Caco-2 (cell line): Measurements from ENCODE around the gene TTC28. TPM values are rescaled to one million over a fixed set of nuclear protein-coding genes. Genes with fewer than 3 reads are reported as not detected.

Source experiments
- BruUV-seq: library from RNA; stranded (reverse); fragments of 400-500 nt; replicated peaks from 2 replicates; lab custom pipeline; 2021; lab: Mats Ljungman, UMichigan
- CTCF ChIA-PET: fragments of 300-600 bp; sonication (Branson Sonifier 250); formaldehyde crosslinking; loops from one replicate; lab custom pipeline; 2022; ENCODE audit warnings: antibody characterized with exemption; lab: Charles Lee
- POLR2A ChIA-PET: fragments of 300-600 bp; sonication (Branson Sonifier 250); formaldehyde crosslinking; loops from one replicate; lab custom pipeline; 2022; ENCODE audit warnings: antibody characterized with exemption; lab: Charles Lee
- DNase-seq, 2 experiments: peaks; one replicate each; pipeline versions ENCODE4 v3.0.0 to v3.0.0-alpha.2; 2020 to 2022
- H3K27me3 ChIP-seq: replicated peaks from 2 replicates; pipeline ENCODE4 v1.6.0; 2011; ENCODE audit warnings: low read length; ENCODE audit not compliant: control insufficient read depth, insufficient read depth
- H3K36me3 ChIP-seq: 2 replicates; pipeline ENCODE4 v1.5.1; 2011; ENCODE audit warnings: low read length; ENCODE audit not compliant: control insufficient read depth, insufficient read depth
- H3K4me1 ChIP-seq: fragments of 250-450 bp; sonication (Bioruptor Pico); 2 replicates; pipeline ENCODE4 v1.5.1; 2020; ENCODE audit warnings: mild to moderate bottlenecking
- H3K4me3 ChIP-seq: 2 replicates; pipeline ENCODE4 v1.5.1; 2011; ENCODE audit warnings: low read depth, mild to moderate bottlenecking, control low read depth, low read length
- H3K9me3 ChIP-seq: fragments of 250-450 bp; sonication (Bioruptor Pico); 2 replicates; pipeline ENCODE4 v1.5.1; 2020; ENCODE audit warnings: mild to moderate bottlenecking, moderate library complexity
- H3K27ac Mint-ChIP-seq: one replicate; pipeline ENCODE4 v1.8.0; 2022; ENCODE audit warnings: mixed read lengths; ENCODE audit not compliant: unreplicated experiment
- H3K27me3 Mint-ChIP-seq: one replicate; pipeline ENCODE4 v1.8.0; 2022; ENCODE audit warnings: mixed read lengths; ENCODE audit not compliant: insufficient read depth, unreplicated experiment
- H3K36me3 Mint-ChIP-seq: one replicate; pipeline ENCODE4 v1.8.0; 2022; ENCODE audit warnings: mild to moderate bottlenecking, mixed read lengths; ENCODE audit not compliant: insufficient read depth, unreplicated experiment
- H3K4me1 Mint-ChIP-seq: one replicate; pipeline ENCODE4 v1.8.0; 2022; ENCODE audit warnings: low read depth, mixed read lengths; ENCODE audit not compliant: unreplicated experiment
- H3K4me3 Mint-ChIP-seq: one replicate; pipeline ENCODE4 v1.8.0; 2022; ENCODE audit warnings: mild to moderate bottlenecking, moderate library complexity, mixed read lengths; ENCODE audit not compliant: unreplicated experiment
- H3K9me3 Mint-ChIP-seq: one replicate; pipeline ENCODE4 v1.8.0; 2022; ENCODE audit warnings: mixed read lengths; ENCODE audit not compliant: unreplicated experiment
- CTCF ChIP-seq, 2 experiments: fragments of 200-600 bp in 1 of 2; IDR thresholded peaks; 1 replicate in 1 of 2; 2 replicates in 1 of 2; pipeline versions ENCODE4 v1.5.1 to v1.8.0; 2011 to 2022; ENCODE audit warnings: antibody characterized with exemption in 1 of 2, control low read depth in 1 of 2, inconsistent platforms in 1 of 2, low read depth in 1 of 2, low read length in 1 of 2, mild to moderate bottlenecking in 1 of 2, moderate library complexity in 1 of 2; ENCODE audit not compliant: insufficient read depth in 1 of 2, severe bottlenecking in 1 of 2, unreplicated experiment in 1 of 2
- intact Hi-C: fragments of 100-400 bp; cut with micrococcal nuclease; formaldehyde crosslinking; loops from one replicate; pipeline ENCODE4 v1.10.0; 2022; ENCODE audit not compliant: unreplicated experiment
- total RNA-seq: library from RNA; stranded (reverse); gene quantifications from 2 replicates; pipeline ENCODE4 v1.2.3, GENCODE V29; 2022

The TTC28 gene
- total RNA-seq, 1 experiment from 2014 or later, result 12.0 TPM

- TF ChIP-seq CTCF (IDR thresholded peaks at IDR 0.05; ENCODE audit: insufficient read depth in 1 of 2, low read depth in 1 of 2, low read length in 1 of 2, severe bottlenecking in 1 of 2, unreplicated experiment in 1 of 2), result no peak
- ChIA-PET POLR2A (no interaction called here), CTCF (no interaction called here)
- DNase-seq, result no peak
- H3K4me1 Mint-ChIP-seq, result no peaks in the 10 kb centered on the region
- Histone ChIP-seq H3K36me3 (no peaks in the 10 kb centered on the region), H3K4me3 (no peak overlapping the region), H3K4me1 (no peaks in the 10 kb centered on the region), H3K27me3 (no peaks in the 10 kb centered on the region), H3K9me3 (no peaks in the 10 kb centered on the region)
- H3K27me3 Mint-ChIP-seq, result no peaks in the 10 kb centered on the region
- no TSS peak for BruUV-seq
- no peak overlapping the region for H3K27ac Mint-ChIP-seq
- H3K4me3 Mint-ChIP-seq, result no peak overlapping the region
- no peaks in the 10 kb centered on the region for H3K9me3 Mint-ChIP-seq
- H3K36me3 Mint-ChIP-seq, result no peaks in the 10 kb centered on the region
- intact Hi-C loops, result no loop called here
Observed at GRCh38 chr22:28297504-28297903, 382.1 kb downstream of the TTC28 start.

GRCh38 chr22:28296452-28296851 is 383.2 kb downstream of the TTC28 start:
- H3K4me1 ChIP-seq, result no peaks in the 10 kb centered on the region
- Mint-ChIP-seq H3K27ac (no peak overlapping the region), H3K36me3 (no peaks in the 10 kb centered on the region), H3K27me3 (no peaks in the 10 kb centered on the region), H3K9me3 (no peaks in the 10 kb centered on the region), H3K4me3 (no peak overlapping the region), H3K4me1 (no peaks in the 10 kb centered on the region)
- ChIA-PET CTCF (no interaction called here), POLR2A (no interaction called here)
- no peak for DNase-seq
- intact Hi-C loops, result no loop called here
- H3K4me3 ChIP-seq, result no peak overlapping the region
- BruUV-seq, result no TSS peak
- no peak for TF ChIP-seq CTCF (IDR thresholded peaks at IDR 0.05; ENCODE audit: insufficient read depth in 1 of 2, low read depth in 1 of 2, low read length in 1 of 2, severe bottlenecking in 1 of 2, unreplicated experiment in 1 of 2)
- H3K36me3 ChIP-seq, result no peaks in the 10 kb centered on the region
- H3K27me3 ChIP-seq, result no peaks in the 10 kb centered on the region
- no peaks in the 10 kb centered on the region for H3K9me3 ChIP-seq

- POLR2A ChIA-PET, result no interaction called here
- Mint-ChIP-seq H3K4me1 (no peaks in the 10 kb centered on the region), H3K27me3 (peaks cover 2% of the 10 kb centered on the region), H3K4me3 (no peak overlapping the region), H3K27ac (no peak overlapping the region), H3K9me3 (no peaks in the 10 kb centered on the region), H3K36me3 (no peaks in the 10 kb centered on the region)
- Histone ChIP-seq H3K4me3 (no peak overlapping the region), H3K36me3 (no peaks in the 10 kb centered on the region), H3K27me3 (no peaks in the 10 kb centered on the region), H3K9me3 (no peaks in the 10 kb centered on the region), H3K4me1 (no peaks in the 10 kb centered on the region)
- BruUV-seq, result no TSS peak
- no peak for TF ChIP-seq CTCF (IDR thresholded peaks at IDR 0.05; ENCODE audit: insufficient read depth in 1 of 2, low read depth in 1 of 2, low read length in 1 of 2, severe bottlenecking in 1 of 2, unreplicated experiment in 1 of 2)
- no peak for DNase-seq
- CTCF ChIA-PET, result no interaction called here
- intact Hi-C loops, result no loop called here
Observed at GRCh38 chr22:28283068-28283654, 396.5 kb downstream of the TTC28 start.
